Measurements from ENCODE around the gene ZBTB22.

DNA sequence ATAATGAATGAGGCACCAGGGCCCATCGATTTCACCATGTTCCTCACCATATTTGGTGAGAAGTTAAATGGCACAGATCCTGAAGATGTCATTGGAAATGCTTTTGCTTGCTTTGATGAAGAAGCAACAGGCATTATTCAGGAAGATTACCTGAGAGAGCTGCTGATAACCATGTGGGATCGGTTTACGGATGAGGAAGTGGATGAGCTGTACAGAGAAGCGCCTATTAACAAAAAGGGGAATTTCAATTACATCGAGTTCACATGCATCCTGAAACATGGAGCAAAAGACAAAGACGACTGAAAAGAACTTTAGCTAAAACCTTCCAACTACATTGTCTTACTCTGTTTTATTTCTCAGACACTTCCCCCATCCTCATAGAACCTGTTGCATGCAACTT is 21.6 kb upstream of the ZBTB22 start:
- TF ChIP-seq CTCF (IDR thresholded peaks at IDR 0.05) (no peak), POLR2A (IDR thresholded peaks at IDR 0.05) (no peak)
